ENCODE results near the gene MGME1. TPM values are rescaled to one million over a fixed set of nuclear protein-coding genes. Genes with fewer than 3 reads are reported as not detected.

Gene MGME1
- total RNA-seq, 4 donors from 2014 or later, result 5.8 to 12.3 (median 7.3) TPM

DNA sequence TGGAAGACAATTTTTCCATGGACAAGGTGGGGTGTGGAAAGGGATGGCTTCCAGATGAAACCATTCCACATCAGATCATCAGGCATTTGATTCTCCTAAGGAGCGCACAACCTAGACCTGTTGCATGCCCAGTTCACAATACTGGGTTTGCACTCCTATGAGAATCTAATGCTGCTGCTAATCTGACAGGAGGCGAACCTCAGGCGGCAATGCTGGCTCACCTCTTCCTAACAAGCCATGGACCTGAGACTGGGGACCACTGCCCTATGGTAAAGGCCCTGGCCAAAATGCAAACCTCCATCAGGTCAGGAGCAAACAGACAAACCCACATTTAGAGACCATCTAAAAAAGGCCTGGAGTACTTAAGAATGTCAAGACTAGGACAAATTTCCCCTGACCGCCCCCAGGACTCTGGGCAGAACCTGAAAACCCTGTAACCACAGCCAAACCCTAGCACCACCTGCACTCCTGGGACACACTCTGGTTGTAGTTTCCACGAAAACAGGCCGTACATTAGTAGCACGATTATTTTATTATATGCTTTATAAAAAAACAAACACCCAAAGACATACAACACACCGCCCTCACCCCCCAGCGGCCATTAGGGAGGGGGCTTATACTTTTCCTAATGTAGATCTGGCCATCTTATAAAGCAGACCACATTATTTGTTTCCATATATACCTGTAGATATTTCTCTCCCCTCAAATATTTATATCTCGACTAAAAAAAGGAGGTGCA, 27.6 kb upstream of the MGME1 start:
- no peak for DNase-seq (ENCODE audit: low spot score)
- no peak for ATAC-seq (ENCODE audit: low FRiP score)
- TF ChIP-seq, protein P1, sequence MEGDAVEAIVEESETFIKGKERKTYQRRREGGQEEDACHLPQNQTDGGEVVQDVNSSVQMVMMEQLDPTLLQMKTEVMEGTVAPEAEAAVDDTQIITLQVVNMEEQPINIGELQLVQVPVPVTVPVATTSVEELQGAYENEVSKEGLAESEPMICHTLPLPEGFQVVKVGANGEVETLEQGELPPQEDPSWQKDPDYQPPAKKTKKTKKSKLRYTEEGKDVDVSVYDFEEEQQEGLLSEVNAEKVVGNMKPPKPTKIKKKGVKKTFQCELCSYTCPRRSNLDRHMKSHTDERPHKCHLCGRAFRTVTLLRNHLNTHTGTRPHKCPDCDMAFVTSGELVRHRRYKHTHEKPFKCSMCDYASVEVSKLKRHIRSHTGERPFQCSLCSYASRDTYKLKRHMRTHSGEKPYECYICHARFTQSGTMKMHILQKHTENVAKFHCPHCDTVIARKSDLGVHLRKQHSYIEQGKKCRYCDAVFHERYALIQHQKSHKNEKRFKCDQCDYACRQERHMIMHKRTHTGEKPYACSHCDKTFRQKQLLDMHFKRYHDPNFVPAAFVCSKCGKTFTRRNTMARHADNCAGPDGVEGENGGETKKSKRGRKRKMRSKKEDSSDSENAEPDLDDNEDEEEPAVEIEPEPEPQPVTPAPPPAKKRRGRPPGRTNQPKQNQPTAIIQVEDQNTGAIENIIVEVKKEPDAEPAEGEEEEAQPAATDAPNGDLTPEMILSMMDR (IDR thresholded peaks at IDR 0.05), result no peak

DNA sequence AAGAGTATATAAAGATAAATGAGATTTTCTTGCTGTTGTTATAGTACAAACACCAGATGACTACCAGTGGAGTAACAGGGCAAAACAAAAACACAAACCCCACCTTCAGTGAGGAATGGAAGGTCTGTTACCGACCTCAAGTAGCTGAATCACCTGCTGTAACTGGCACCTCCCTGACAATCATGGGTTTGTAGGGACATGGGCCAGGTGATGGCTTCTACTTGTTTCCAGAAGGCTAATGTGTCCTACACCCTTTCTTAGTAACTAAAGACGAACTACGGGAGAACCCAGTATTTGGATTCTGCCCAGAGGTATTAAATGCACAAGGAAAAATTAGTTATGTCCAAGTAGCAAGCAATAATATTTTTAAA, 27.0 kb upstream of the MGME1 start:
- TF ChIP-seq, protein P1 (IDR thresholded peaks at IDR 0.05), result no peak
- no peak for DNase-seq (ENCODE audit: low spot score)
- ATAC-seq (ENCODE audit: low FRiP score), result no peak

DNA sequence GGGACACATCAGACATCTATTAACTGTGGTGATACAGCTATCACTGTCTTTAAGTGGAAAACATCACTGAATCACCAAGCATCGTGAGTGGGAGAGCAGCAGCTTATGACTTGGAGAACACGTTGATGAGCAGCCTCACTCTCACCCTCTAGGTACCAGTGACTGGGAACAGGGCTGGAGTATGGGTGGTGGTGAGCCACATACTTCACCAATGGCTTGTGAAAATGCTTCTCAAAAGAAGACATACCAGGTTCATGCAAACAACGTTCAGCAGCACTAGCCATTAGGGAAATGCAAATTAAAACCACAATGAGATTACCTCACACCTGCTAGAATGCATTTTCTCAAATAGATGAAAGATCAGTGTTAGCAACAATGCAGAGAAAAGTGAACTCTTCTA, 25.5 kb upstream of the MGME1 start:
- TF ChIP-seq, protein P1 (IDR thresholded peaks at IDR 0.05), result no peak
- no peak for ATAC-seq (ENCODE audit: low FRiP score)
- DNase-seq (ENCODE audit: low spot score), result no peak

DNA sequence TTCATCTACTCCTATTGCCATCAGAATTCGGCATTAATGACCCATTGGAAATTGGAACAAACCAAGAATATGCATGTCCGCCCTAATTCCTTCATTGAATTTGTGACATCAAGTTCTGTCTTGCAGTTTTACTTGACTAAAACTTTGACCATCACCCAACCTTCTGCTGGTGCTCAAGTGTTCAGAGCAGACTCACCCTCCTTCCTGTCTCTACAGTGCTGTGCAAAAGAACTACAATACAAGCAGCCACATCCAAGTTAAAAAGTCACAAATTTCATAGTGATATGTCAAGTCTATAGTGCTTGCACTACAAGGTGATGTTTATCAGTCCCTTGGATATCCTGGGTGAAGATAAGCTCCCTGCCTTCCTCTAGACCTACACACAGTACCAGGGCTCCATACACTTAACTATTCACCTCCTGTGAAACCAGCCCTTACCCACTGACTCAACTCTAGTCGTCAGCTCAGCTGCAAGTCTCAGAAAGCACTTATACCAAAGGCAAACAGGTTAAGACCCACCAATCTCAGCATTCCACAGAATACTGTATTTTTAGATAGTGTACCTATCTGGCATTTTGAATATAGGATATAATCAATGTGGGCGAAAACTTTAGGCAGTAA, 23.9 kb upstream of the MGME1 start:
- ATAC-seq (ENCODE audit: low FRiP score) (no peak), DNase-seq (ENCODE audit: low spot score) (no peak)
- TF ChIP-seq, protein P1 (IDR thresholded peaks at IDR 0.05), result no peak

DNA sequence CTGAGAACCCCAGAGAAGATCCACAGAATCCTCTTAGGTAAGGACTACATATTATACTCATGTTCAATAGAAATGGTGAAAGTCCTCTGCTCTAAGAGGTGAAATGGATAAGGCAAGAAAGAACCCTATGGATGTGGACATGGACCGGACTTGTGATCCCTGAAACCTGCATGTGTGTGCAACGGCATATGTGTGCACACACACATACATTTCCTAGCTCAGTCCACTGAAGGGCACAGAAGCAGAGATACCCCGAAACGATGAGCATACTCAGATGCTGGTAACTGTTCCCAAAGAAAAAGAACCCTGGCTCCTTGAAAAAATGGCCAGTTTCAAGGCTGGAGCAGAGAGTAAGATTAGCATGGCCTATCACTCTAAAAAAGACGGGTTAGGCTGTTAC, 22.8 kb upstream of the MGME1 start:
- TF ChIP-seq, protein P1 (IDR thresholded peaks at IDR 0.05), result no peak
- DNase-seq (ENCODE audit: low spot score) (no peak), ATAC-seq (ENCODE audit: low FRiP score) (no peak)

DNA sequence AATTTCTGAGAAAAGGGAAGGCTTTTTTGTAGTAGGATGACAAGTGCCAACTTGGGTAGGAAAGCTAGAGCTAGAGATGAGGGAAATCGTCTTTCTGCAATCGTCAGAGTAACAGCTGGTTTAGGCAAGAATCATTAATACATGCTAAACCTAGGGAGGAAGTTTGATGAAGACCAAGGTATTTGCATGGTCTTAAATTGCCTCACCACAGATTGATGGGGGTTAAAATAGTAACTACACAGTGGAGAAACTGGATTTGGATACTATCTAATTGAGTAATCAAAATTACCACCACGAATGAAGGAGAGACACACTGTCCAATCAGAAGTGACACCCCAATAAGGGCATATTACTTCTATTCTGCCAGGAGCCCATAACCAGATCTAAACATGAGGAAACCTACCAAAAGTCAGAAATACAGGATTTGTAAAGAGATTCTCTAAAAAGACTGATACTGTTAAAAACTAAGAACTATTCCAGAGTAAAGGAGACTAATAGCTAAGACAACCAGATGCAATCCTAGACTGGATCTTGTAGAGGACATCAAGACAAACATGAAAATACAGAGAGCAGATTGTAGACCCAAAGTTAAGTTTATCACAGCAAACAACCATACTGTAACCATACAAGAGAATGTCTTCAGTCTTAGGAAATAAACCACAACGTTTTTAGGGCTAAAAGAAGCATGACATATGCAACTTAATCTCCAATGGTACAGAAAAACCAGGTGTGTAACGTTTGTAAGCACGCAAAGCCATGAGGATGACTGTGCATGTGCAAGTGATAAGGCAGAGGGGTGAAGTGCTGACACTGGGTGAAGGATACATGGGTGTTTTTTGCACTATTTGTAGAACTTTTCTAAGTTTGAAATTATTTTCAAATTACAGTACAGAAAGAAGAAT, 22.0 kb upstream of the MGME1 start:
- TF ChIP-seq, protein P1 (IDR thresholded peaks at IDR 0.05), result no peak
- DNase-seq (ENCODE audit: low spot score), result no peak
- ATAC-seq (ENCODE audit: low FRiP score), result no peak

Data from omental fat pad (tissue), 4 donors.